Inflammatory macrophage treated with lipopolysaccharide for 1 hour (primary cell): ENCODE results near the gene PWP1.
A peak's percentile ranks its signal among the peaks of the same experiment; 100 is the strongest.
"Not testable (repeated sequence)": the region's sequence is repeated elsewhere in the genome, so short reads cannot be mapped to it uniquely, and the experiment has no call there.

Experiments
- DNase-seq, 2 donors: peaks; one replicate each; pipeline ENCODE4 v3.0.0-alpha.2; 2020 to 2022

Gene PWP1

DNA sequence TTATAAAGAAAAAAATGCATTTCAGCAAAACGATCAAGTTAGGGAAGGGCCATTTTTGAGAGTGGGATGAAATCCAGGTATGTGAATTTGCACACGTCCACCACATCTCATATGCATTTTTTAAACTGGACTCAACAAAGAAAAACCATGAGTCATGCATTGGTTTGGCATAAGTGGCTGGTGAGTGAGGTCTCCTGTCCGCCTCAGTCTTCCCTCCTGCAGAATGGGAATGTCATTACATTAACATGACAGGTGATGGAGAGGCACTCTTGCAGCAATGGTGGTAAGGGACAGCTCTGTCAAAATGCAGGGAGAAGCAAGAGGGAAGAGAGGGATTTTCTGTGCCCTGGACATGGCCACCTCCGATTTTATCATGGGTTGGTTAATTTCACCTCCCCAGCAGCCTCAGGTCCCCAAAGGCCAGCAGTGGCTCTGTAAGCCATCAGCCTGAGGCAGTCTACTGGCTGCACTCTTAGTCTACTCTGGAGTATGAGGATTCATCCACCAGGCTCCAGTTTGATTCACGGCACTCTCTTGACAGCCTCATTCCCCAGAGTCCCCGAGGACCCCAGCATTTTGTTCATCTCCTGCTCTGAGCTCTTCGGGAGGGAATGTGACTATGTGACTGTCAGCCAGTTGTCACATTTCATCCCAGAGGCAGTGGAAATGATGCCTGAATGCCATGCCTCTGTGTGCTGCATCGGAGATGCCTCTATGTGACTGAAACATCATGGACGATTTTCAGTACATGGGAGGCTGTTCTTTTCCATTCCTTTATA lies 17.1 kb upstream of the PWP1 start:
- no peak for DNase-seq

- no peak for DNase-seq
Observed at GRCh38 chr12:107669946-107670345, 15.7 kb upstream of the PWP1 start.

DNA sequence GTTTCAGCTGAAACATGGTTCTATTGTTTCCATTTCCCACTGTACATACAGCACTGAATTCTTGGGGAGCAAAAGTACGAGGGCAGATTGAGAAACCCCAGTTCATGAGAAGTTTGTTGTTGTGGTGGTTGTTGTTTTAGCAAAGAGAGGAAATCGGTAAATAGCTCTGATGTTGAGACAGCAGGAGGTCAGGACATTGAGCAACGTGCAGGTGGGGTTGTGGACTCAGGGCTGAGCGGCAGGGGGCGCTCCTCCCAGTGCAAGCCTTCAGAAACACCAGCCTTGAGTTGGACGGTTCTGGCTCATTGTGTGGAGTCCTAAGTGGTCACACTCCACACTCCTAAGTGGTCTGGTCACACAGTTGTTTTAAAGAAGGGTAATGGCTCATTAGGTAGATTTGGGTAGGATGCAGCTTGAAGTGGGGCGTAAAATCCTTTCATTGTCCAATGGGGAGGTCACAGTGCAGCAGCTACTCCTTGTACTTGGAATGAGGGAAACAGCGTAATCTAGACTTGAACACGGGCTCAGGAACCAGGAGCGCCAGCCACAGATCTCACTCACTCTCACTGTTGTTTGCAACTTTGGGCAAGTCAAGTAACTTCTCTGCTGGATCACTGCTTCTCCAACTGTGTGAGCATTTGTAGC lies 14.5 kb upstream of the PWP1 start:
- peak in 1 of 2 donors; percentile 40 for DNase-seq

- DNase-seq = no peak
Observed at GRCh38 chr12:107677671-107678070, 7.9 kb upstream of the PWP1 start.

GRCh38 chr12:107679336-107679735 lies 6.3 kb upstream of the PWP1 start:
- no peak for DNase-seq

DNA sequence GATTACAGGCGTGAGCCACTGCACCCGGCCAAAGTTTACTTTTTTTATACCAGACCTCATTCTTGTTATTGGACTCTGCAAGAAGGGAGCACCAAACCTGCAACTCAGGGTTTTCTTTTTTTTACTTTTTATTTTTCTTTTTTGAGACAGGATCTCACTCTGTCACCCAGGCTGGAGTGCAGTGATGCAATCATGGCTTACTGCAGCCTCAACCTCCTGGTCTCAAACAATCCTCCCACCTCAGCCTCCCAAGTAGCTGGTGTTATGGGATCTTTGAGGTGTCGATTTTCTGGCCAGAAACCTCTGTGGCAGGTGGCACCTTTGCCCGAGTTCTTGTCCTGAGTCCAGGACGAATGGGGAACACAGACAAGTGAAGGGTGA lies 4.2 kb upstream of the PWP1 start:
- DNase-seq = no peak

GRCh38 chr12:107681836-107682820 lies 3.5 kb upstream of the PWP1 start:
- no peak for DNase-seq

- DNase-seq = no peak
Observed at GRCh38 chr12:107684029-107684795, 1.4 kb upstream of the PWP1 start.

DNA sequence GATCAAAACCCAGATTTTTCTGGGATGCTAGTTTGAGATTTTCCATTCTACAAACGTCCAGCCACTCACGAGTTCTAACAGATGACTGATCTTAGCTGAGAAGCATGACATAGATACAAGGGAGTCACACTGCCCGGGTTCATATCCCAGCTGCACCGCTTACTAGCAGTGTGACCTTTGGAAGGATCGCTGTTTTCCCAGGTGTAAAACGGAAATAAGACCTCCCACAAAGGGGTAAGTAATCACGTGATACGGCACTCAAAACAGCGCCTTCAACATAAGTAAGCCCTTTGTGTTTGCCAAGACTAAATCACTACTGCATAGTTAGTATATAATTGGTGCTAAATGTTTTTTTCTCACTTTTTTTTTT lies 624 bp upstream of the PWP1 start:
- peak in 1 of 2 donors; percentile 22 for DNase-seq

GRCh38 chr12:107695772-107696171 lies 10.2 kb downstream of the PWP1 start:
- peak; percentile 2 to 8 for DNase-seq

GRCh38 chr12:107702106-107702505 lies 16.5 kb downstream of the PWP1 start:
- DNase-seq = no peak

GRCh38 chr12:107704041-107704440 lies 18.4 kb downstream of the PWP1 start:
- DNase-seq = no peak

DNA sequence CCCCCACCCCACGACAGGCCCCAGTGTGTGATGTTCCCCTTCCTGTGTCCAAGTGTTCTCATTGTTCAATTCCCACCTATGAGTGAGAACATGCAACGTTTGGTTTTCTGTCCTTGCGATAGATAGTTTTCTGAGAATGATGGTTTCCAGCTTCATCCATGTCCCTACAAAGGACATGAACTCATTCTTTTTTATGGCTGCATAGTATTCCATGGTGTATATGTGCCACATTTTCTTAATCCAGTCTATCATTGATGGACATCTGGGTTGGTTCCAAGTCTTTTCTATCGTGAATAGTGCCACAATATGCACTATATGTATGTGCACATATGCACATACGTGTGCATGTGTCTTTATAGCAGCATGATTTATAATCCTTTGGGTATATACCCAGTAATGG lies 19.9 kb downstream of the PWP1 start:
- not testable (repeated sequence) for DNase-seq

DNA sequence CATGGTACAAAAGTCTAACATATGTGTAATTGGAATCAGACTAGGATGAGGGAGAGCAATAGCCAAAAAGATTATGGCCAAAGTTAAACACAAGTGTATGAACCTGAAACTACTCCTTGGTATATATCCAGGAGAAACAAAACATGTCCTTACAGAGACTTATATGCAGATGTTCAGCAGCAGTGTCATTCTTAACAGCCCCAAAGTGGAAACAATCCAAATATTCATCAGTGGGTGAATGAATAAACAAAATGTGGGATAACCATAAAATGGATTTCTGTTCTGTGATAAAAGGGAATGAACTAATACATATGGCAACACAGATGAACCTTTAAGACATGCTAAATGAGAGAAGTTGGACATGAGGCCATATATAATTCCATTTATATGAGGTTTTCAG lies 30.2 kb downstream of the PWP1 start:
- DNase-seq = no peak

GRCh38 chr12:107718606-107719005 lies 33.0 kb downstream of the PWP1 start:
- no peak for DNase-seq

DNA sequence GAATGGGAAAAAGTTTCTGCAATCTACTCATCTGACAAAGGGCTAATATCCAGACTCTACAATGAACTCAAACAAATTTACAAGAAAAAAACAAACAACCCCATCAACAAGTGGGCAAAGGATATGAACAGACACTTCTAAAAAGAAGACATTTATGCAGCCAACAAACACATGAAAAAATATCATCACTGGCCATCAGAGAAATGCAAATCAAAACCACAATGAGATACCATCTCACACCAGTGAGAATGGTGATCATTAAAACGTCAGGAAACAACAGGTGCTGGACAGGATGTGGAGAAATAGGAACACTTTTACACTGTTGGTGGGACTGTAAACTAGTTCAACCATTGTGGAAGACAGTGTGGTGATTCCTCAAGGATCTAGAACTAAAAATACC lies 41.7 kb downstream of the PWP1 start:
- DNase-seq = not testable (repeated sequence)

GRCh38 chr12:107727742-107728141 lies 42.1 kb downstream of the PWP1 start:
- DNase-seq = not testable (repeated sequence)

- no peak for DNase-seq
Observed at GRCh38 chr12:107730618-107731341, 45.2 kb downstream of the PWP1 start.

DNA sequence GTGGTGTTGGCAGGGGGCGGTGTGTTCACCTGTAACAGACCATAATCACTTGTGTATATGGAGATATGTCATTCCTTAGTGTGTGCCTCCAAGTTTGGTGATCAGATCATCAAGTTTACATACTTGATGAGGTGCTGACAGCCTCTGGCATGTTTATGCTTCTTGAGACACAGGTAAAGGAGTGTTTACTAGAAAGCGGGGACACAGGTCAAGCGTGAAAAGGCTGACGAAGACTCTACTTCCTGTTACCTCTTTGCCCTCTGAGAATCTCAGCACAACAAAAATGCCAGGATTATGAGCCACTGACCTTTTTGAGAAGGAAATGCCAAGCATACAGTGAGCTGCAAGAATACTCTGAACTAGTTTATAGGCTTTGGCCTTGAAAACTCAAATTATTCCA lies 45.8 kb downstream of the PWP1 start:
- no peak for DNase-seq

- DNase-seq = no peak
Observed at GRCh38 chr12:107732365-107732764, 46.8 kb downstream of the PWP1 start.

DNA sequence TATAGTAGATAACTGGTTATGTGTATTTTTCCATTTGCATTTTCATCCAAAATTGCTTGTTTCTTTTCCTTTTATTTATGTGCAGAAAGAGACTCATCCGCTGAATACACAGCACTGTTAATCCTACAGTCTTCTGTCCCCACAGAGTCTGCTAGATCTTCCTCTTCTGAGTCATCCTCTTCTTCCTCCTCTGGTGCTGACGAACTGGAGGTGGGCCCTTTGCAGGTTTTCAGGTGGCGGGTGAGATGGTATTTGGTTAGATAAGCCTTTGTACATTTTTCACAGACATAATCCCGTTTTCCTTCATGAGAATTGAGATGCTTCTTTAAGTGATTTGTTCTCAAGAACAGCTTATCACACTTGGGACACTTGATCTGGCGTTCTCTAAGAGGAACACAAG lies 48.5 kb downstream of the PWP1 start:
- no peak for DNase-seq

- no peak for DNase-seq
Observed at GRCh38 chr12:107735763-107736162, 50.2 kb downstream of the PWP1 start.
